Measurements from ENCODE around the gene SNX30.
"Not testable (repeated sequence)": the region's sequence is repeated elsewhere in the genome, so short reads cannot be mapped to it uniquely, and the experiment has no call there.

The SNX30 gene, protein sequence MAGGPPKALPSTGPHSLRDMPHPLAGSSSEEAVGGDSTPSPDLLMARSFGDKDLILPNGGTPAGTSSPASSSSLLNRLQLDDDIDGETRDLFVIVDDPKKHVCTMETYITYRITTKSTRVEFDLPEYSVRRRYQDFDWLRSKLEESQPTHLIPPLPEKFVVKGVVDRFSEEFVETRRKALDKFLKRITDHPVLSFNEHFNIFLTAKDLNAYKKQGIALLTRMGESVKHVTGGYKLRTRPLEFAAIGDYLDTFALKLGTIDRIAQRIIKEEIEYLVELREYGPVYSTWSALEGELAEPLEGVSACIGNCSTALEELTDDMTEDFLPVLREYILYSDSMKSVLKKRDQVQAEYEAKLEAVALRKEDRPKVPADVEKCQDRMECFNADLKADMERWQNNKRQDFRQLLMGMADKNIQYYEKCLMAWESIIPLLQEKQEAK

DNA sequence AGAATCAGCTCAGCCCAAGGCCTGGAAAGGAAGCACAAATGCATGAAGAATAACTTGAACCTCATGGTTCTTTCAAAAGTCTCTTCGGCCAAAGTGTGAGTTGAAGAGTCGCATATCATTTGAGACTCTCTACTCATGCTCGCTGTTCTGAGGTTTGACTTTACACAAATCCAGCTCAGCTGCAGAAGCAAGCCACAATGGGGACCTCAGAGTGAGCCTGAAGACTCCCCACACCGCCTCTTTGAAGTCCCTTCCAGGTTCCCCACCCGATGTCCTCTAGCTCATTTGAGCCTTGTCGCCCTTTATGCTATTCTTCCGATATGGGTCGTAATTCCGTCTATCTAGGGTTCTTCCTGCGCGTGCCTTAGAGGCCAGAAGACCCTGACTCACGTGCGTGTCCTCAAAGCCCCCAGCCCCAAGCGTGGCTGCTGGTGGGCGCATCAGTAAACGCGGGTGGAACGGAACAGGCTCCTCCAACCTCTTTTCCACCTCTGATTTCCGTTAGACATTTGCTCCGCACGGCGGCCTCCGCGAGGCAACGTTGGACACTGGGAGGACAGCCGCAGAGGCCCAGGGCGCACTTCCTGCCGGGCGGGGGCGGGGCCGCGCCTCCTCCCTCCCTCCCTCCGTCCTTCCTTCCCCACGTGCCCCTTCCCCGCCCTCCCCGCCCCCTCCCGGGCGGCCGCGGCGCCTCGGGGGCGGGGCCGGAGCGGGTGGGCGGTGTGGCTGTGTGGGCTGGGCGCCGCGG, at the start of gene SNX30:
Gene SNX30, plus strand, starts transcription at position 745 of the 748 bp plus-strand sequence. CDS start 242 bp downstream, outside the sequence.
- DNase-seq (ENCODE audit: low spot score) = peak; percentile 98

DNA sequence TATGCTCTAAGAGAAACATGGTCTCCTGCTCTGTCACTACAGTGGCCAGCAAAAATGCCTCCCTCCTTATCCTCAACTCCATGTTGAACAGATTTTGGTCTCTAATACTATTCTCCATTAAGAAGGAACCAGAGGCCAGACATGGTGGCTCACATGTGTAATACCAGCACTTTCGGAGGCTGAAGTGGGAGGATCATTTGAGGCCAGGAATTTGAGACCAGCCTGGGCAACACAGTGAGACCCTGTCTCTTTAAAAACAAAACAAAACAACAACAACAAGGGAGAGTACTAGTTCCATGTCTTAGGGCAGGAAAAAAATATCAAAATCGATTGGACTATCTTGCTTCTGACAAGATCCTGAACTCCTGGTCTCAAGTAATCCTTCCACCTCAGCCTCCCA, 47.3 kb upstream of the SNX30 start:
- no peak for DNase-seq (ENCODE audit: low spot score)

DNA sequence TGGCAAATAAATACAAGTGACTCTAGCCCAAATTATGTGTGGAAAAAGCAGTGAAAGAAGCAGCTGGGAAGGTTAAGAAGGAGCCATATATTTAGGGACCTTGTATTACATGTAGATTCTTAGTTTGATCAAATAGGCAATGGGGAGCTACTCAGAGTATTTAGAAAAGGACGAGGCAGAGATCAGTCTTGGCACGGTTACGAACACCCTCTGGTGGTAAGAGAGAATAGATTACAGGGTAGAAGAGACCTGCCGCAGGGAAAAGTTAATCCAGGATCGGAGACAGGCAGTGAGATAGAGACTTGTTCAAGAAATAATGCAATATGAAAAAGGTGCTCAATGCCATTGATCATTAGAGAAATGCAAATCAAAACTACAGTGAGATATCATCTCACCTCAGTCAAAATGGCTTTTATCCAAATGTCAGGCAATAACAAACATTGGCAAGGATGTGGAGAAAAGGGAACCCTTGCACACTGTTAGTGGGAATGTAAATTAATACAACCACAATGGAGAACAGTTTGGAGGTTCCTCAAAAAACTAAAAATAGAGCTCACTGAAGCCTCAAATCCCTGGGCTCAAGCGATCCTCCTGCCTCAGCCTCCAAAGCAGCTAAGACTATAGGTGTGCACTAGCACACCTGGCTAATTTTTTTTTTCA, 44.7 kb upstream of the SNX30 start:
- DNase-seq (ENCODE audit: low spot score) = no peak

DNA sequence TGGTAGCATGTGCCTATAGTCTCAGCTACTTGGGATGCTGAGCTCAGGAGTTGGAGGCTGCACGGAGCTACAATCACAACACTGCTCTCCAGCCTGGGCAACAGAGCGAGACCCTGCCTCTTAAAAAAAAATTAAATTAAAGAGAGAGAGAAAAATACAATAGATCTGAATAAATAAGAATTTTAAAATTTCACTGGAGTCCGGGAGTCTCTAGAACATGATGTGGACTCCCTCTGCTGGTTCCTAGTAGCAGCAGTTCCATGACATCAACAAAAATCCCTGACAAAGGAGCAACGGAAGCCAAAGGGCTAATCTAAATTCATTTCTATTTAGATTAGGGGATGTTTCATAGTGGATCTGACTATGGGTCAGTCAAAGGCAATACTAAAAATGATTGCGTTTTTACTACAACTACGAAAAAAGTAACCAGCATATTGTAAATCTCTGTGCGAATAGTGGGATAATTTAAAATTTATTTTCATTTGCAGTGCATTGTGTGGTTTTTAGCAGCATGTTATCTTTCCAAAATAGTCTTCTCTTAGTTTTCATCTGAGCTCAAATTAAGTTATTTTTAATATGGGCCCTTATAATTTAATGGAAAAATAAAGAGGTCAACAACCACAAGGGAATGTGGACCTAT, 39.4 kb upstream of the SNX30 start:
- DNase-seq (ENCODE audit: low spot score) = peak; percentile 62

DNA sequence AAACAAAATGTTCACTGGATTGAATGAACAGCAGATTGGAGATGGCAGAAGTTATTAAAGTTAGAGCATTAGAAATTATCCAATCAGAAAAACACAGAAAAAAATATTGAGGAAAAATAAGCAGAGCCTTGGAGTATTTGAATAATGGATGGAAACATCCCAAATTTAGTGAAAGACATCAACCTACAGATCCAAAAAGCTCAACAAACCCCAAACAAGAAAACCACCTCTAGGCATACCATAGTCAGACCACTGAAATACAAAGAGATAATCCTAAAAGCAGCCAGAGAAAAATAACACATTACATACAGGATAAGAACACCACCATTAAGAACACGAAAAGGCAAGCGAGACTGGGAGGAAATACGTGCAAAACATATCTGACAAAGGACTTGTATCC, 37.9 kb upstream of the SNX30 start:
- DNase-seq (ENCODE audit: low spot score) = no peak

DNA sequence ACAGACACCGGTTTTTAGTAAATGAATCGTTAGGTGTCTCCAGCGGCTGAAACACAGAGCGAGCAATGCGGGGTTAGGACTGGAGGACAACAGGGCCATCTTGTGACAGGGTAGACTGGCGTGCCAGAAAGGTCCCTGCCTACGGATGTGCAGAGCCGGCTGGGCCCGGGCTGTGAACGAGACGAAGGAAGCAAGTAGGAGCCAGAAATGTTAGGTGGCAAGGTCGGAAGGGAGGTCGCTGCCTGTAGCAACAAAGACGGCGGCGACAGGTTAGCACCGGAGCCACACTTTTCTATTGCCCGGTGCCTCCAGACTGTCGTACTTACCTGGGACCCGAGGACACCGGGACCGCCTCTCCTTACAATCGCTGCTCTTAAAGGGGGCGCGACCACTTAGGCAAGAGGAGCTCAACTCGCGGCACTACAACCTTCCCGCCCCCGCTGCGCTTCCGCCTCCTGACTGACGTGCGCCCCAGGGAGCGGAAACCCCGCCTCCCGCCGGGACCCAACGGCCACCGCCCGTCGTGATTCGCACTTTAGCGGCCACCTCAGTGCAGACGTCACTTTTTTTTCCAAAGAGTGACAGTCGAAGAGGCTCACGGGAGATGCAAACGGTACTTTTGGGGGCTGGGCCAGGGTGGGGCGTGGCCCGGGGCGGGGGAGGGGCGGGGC, 32.8 kb upstream of the SNX30 start, which contains the start of gene INIP:
Gene INIP, minus strand, starts transcription at position 457 of the 671 bp plus-strand sequence. CDS start 1,632 bp downstream, outside the sequence.
- peak; percentile 99 for DNase-seq (ENCODE audit: low spot score)

DNA sequence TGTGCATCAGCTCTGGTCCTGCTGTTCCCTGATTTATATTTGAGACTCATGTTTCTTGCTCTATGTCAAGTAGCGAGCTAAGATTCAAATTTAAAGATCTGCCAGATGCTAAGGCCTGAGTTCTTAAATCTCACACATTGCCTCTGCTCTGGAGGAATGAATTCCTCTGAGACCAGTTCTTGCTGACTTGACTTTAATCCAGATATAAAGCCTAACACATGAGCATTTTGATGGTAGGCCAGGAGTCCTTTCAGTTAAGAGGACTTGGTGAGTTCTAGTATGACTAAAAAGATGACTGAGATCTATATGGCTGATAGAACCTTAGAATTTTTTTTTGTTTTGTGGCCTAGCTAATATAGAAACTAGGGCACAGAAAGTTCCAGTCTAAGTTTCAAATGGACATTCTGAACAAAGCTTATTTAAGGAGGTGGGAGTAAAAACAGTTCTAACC, 31.3 kb upstream of the SNX30 start:
- DNase-seq (ENCODE audit: low spot score) = peak; percentile 20

DNA sequence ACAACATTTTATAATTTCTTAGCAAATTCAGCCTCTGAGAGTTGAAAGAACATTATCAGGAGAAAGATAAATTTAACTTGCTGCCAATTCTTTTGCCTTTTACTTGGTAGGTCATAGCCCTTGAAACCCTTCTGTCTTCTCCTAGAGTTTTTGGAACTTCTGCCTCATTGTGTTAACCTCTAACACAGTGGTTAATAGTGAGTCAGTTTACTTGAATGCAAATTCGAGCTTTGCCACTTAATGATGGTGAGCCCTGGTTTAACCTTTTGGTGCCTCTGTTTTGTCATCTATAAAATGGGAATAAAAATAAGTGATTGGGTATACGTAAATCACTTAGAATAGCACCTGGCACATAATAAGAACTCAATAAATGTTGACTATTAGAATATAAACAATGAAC, 30.9 kb upstream of the SNX30 start:
- no peak for DNase-seq (ENCODE audit: low spot score)

DNA sequence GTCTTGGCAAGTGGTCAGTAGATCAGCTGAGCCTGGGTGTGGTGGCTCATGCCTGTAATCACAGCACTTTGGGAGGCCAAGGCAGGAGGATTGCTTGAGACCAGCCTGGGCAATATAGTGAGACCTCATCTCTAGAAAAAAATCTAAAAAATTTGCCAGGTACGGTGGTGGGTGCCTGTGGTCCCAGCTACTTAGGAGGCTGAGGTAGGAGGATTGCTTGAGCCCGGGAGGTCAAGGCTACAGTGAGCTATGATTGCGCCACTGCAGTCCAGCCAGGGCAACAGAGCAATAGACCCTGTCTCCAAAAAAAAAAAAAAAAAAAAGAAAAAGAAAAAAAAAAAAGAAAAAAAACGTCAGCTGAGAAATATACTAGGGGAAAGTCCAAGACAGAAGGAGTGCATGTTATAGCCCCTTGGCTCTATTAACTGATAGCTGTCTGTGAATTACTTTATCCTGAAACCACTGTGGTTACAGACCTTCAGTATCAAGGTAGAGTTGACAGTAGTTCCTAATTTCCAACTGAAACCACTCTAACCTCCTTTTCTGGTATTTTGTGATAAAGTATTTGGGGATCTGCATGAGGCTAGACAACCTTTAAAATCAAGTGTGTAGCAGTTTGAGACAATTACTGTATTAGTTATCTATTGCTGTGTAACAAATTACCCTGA, 30.3 kb upstream of the SNX30 start:
- DNase-seq (ENCODE audit: low spot score) = no peak

DNA sequence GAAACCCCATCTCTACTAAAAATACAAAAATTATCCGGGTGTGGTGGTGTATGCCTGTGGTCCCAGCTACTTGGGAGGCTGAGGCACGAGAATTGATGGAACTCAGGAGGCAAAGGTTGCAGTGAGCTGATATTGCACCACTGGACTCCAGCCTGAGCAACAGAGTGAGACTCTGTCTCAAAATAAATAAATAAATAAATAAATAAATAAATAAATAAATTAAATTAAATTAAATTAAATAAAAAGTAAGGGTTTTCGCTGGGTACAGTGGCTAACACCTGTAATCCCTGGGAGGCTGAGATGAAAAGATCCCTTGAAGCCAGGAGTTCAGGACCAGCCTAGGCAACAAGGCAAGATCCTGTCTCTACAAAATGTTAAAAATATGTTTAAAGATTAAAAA, 27.8 kb upstream of the SNX30 start:
- DNase-seq (ENCODE audit: low spot score) = not testable (repeated sequence)

DNA sequence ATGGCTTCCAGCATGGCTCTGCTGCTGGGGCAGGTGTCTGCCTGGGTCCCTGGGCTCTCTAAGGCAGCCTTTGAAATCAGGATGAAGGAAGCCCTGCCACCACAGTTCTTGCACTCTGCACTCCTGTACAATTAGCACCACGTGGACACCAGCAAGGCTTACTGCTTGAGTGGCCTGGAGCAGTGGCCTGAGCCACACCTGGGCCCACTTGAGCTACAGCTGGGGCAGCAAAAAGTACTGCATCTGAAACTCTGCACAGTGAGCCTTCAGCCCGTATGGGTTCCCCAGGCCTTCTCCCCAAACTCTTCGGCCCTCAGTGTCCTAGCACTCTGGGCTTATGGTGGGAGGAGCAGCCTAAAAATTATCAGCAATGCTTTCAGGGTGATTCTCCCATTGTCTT, 24.6 kb upstream of the SNX30 start:
- no peak for DNase-seq (ENCODE audit: low spot score)

DNA sequence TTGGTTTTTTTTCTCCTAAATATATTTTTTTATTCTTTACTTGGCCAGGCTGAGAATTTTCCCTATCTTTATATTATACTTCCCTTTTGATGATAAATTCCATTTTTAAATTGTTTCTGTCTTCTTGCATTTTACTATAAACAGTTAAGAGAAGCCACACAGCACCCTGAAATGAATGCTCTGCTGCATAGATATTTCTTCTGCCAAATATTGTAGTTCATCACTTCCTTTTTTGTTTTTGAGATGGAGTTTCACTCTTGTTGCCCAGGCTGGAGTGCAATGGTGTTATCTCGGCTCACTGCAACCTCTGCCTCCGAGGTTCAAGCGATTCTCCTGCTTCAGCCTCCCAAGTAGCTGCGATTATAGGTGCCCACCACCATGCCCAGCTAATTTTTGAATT, 24.1 kb upstream of the SNX30 start:
- no peak for DNase-seq (ENCODE audit: low spot score)

DNA sequence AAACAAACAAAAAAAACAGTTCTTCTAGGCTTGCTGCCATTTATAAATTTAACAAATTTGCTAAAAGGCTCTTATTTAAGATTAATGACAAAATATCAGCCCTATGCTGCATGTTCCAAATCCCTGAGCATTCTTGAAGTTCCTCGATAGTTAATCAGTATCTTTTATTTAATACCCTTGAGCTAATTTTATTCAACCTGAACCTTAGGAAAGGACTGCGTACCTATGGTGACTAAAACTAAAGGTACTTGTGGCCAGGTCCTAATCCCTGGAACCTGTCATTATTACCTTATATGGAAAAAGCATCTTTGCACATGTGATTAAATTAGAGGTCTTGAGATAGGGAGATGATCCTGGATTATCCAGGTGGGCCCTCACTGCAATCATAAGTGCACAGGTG, 22.2 kb upstream of the SNX30 start:
- no peak for DNase-seq (ENCODE audit: low spot score)

DNA sequence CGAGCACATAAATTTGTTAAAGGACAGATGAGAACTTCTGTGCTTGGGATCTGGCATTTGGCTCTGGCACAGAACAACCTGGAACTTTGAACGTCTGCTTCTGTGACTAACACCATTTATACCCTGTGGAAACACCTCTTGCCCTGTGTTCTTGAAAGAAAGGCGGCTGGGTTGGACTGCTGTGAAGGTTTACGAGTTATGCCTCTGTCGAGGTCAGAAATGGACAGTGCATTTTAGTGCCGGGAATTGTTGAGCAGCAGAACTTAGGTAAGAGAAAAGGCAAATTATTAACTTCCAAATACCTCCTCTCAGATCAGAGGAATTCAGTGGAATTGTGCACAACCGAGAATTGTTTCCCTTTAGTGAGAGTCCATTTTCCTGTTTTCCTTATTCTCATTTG, 18.6 kb upstream of the SNX30 start:
- no peak for DNase-seq (ENCODE audit: low spot score)

DNA sequence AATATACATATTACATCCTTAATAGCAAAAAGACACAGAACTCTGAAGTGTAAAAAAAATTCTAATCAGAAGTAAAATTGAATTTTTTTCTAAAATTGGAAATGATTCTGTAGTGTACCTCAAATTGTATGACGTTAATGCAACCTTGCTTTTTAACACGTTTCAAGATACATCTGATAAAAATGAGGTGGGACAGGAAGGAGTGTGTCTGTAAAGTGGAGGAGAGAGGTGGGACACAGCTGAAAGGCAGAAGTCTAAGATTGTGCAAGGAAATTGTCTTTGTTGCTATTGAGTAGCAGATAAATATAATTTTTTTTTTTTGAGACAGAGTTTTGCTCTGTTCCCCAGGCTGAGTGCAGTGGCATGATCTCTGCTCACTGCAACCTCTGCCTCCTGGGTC, 15.7 kb upstream of the SNX30 start:
- DNase-seq (ENCODE audit: low spot score) = no peak

DNA sequence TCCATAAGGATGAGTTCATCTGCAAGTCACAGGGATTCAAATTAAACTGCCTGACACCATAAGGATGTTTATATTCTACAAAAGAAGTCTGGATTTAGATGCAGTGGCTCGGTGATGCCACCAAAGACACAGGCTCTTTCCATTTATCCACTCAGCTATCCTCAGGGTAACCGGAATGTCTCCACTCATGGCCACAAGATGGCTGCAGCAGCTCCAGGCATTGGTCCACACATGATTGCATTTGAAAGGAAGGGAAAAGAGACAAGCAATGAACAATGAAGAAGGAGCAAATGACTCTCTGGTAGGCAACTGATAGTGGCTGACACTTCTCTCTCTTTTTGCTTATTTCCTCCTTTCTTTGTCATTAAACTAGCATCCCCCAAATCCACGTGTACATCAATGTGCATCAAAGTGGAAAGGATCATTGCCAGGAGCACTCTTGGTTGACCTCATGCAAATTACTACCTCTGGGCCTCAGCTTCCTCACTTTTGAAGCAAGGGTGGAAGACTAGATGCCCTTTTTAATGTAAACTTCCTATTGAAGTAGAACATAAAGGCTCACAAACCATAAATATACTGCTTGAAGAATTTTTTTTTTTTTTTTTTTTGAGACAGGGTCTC, 7.2 kb upstream of the SNX30 start:
- no peak for DNase-seq (ENCODE audit: low spot score)

DNA sequence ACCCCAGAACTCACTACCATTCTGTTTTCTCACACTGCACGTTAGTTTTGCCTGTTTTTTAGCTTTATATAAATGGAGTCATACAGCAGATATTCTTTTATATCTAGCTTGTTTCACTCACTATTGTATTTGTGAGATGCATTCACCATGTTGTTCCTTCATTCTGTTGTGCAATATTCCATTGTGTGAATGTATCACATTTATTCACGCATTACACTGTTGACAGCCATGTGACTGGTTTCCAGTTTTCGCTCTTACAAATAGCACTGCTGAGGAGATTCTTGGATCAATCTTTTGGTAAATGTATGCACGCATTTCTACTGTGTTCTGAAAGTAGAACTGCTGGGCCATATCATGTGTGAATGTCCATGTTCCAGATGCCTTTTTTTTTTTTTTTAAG, 6.4 kb upstream of the SNX30 start:
- DNase-seq (ENCODE audit: low spot score) = no peak

DNA sequence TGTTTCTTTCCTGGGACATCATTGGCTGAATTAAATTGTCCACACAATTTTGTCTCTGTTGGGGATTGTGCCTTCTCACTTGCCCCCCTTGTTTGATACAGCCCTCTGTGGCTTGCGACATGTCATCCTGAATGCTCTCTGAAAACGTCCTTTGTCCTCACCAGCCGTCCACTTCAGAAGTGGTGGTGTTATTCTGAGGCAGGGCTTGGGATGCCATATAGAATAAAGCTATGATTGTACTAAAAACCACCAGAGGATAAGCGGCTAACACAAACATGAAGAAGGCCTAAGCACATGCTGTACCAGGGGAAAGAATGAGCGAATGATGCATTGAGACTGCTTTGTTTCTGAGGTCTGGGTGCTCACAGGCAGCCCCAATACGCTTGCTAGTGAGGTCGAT, 3.5 kb upstream of the SNX30 start:
- no peak for DNase-seq (ENCODE audit: low spot score)

DNA sequence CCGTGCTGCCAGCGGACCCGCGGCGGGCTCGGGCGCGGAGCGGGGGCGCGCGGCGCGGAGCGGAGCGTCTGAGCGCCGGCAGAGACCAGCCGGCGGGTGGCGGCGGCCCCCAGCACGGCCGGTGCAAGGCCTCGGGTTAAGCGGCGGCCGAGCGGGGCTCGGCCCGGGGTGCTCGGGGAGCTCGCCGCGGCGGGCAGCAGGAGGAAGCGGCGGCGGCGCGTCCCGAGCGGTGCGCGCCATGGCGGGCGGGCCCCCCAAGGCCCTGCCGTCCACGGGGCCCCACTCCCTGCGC, 150 bp downstream of the SNX30 start:
- no peak for DNase-seq (ENCODE audit: low spot score)

DNA sequence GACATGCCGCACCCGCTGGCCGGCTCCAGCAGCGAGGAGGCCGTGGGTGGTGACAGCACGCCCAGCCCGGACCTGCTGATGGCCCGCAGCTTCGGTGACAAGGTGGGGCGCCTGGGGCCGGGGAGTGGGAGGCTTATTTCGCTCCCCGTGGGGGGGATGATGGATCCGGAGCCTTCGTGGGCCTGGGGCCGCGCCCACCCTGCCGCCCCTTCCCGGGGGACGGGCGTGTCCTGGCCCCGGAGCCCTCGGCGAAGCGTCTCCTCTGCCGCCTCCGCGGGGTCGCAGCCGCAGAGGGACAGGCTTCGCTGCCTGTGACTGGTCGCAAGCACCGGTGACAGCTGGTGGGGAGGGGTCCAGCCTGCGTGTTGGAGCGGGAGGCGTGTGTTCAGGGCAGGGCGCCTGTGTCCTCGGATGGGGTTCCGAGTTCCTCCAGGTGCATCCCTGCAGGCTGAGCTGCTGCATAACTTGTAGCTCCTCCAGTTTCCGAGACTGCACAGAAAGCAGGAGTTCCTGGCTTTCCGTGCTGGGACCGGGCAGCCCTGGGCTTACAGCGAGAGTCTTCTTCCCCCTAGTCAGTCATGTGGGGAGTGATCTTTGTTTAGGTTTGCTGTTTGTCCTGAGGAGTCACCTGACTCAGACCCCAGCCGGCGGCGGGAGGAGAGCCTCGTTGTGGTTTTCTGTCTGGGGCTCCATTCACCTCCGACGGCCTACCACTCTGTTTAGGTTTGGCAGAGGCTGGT, 666 bp downstream of the SNX30 start:
- DNase-seq (ENCODE audit: low spot score) = peak; percentile 55

Measured in AG20443 (cell line).